ENCODE measurements around the gene OR2L8. TPM values are rescaled to one million over a fixed set of nuclear protein-coding genes. Genes with fewer than 3 reads are reported as not detected.

The OR2L8 gene
- not detected for total RNA-seq (2013)
- not detected for polyA plus RNA-seq
- polyA minus RNA-seq: not detected in 2 replicates
- 0 to 0.15 (median 0) reads per million in 11 experiments for total RNA-seq

GRCh38 chr1:247948558-247948957 is at the start of gene OR2L8:
OR2L8 (plus strand) TSS chr1:247948858; CDS start chr1:247948858, 0 bp downstream.
- Histone ChIP-seq H3K4me3 (replicated peaks in 1 of 3; ENCODE audit: low read depth in 2 of 3, low read length in 3 of 3) (no peak within 1 kb of the TSS), H3K79me2 (ENCODE audit: insufficient read depth, low read length) (no peaks in the 10 kb centered on the region), H3K9ac (ENCODE audit: insufficient read depth, low read length, poor library complexity, severe bottlenecking) (no peak within 1 kb of the TSS), H3K9me3 (replicated peaks in 1 of 2; ENCODE audit: control insufficient read depth in 1 of 2, insufficient read depth in 1 of 2, low read length in 2 of 2) (no peaks in the 10 kb centered on the region), H3K27ac (ENCODE audit: low read depth in 1 of 2, low read length in 2 of 2) (no peak within 1 kb of the TSS), H3K27me3 (ENCODE audit: control insufficient read depth in 2 of 2, insufficient read depth in 2 of 2, low read length in 2 of 2) (no peaks in the 10 kb centered on the region), H3K4me1 (ENCODE audit: control insufficient read depth in 1 of 2, insufficient read depth in 2 of 2, low read length in 2 of 2) (no peaks in the 10 kb centered on the region), H2AFZ (ENCODE audit: insufficient read depth, low read depth, low read length, poor library complexity, severe bottlenecking) (no peak within 1 kb of the TSS), H3K36me3 (replicated peaks in 1 of 2; ENCODE audit: control insufficient read depth in 1 of 2, insufficient read depth in 2 of 2, low read length in 2 of 2) (no peaks in the 10 kb centered on the region), H3K4me2 (replicated peaks; ENCODE audit: extremely low read depth, low read length, poor library complexity, severe bottlenecking) (no peak within 1 kb of the TSS), H4K20me1 (ENCODE audit: insufficient read depth, low read length) (no peaks in the 10 kb centered on the region)
- intact Hi-C loops (cut with micrococcal nuclease): no loop called here
- Mint-ChIP-seq H3K27me3 (ENCODE audit: low read depth in 3 of 3) (no peaks in the 10 kb centered on the region), H3K4me1 (no peaks in the 10 kb centered on the region), H3K27ac (no peak within 1 kb of the TSS), H3K4me3 (no peak within 1 kb of the TSS), H3K9me3 (peaks cover 0 to 6% (median 0%) of the 10 kb centered on the region in 7 donors), H3K36me3 (no peaks in the 10 kb centered on the region)
- 92% methylated on average over 3 of the region's 3 CpGs for WGBS (ENCODE audit: insufficient coverage)
- no peak for TF ChIP-seq CTCF (IDR thresholded peaks at IDR 0.05)
- DNase-seq: no peak

GRCh38 chr1:247904122-247904521 is 44.5 kb upstream of the OR2L8 start:
- peaks cover 0 to 4% of the 10 kb centered on the region in 2 donors for H3K4me1 ChIP-seq (ENCODE audit: control insufficient read depth in 1 of 2, insufficient read depth in 2 of 2, low read length in 2 of 2)
- TF ChIP-seq CTCF (IDR thresholded peaks at IDR 0.05): no peak
- Mint-ChIP-seq H3K4me1 (peaks cover 27% of the 10 kb centered on the region), H3K4me3 (no peak overlapping the region), H3K36me3 (no peaks in the 10 kb centered on the region), H3K9me3 (peaks cover 3 to 27% (median 8%) of the 10 kb centered on the region in 7 donors), H3K27me3 (ENCODE audit: low read depth in 3 of 3) (peaks cover 0 to 3% (median 2%) of the 10 kb centered on the region in 3 donors), H3K27ac (no peak overlapping the region)
- 90% methylated on average over 2 of the region's 6 CpGs for WGBS (ENCODE audit: insufficient coverage)
- H3K9me3 ChIP-seq (replicated peaks in 1 of 2; ENCODE audit: control insufficient read depth in 1 of 2, insufficient read depth in 1 of 2, low read length in 2 of 2): no peaks in the 10 kb centered on the region
- intact Hi-C loops (cut with micrococcal nuclease): no loop called here
- H3K4me2 ChIP-seq (replicated peaks; ENCODE audit: extremely low read depth, low read length, poor library complexity, severe bottlenecking): no peak overlapping the region
- H3K79me2 ChIP-seq (ENCODE audit: insufficient read depth, low read length): no peaks in the 10 kb centered on the region
- no peak overlapping the region for H3K27ac ChIP-seq (ENCODE audit: low read depth in 1 of 2, low read length in 2 of 2)
- no peak overlapping the region for H2AFZ ChIP-seq (ENCODE audit: insufficient read depth, low read depth, low read length, poor library complexity, severe bottlenecking)
- no peaks in the 10 kb centered on the region for H3K36me3 ChIP-seq (replicated peaks in 1 of 2; ENCODE audit: control insufficient read depth in 1 of 2, insufficient read depth in 2 of 2, low read length in 2 of 2)
- no peaks in the 10 kb centered on the region for H3K27me3 ChIP-seq (ENCODE audit: control insufficient read depth in 2 of 2, insufficient read depth in 2 of 2, low read length in 2 of 2)
- no peaks in the 10 kb centered on the region for H4K20me1 ChIP-seq (ENCODE audit: insufficient read depth, low read length)
- no peak for DNase-seq
- H3K9ac ChIP-seq (ENCODE audit: insufficient read depth, low read length, poor library complexity, severe bottlenecking): no peak overlapping the region
- no peak overlapping the region for H3K4me3 ChIP-seq (replicated peaks in 1 of 3; ENCODE audit: low read depth in 2 of 3, low read length in 3 of 3)
